Omental fat pad (tissue), 4 donors: ENCODE data around the gene APOC4. TPM values are rescaled to one million over a fixed set of nuclear protein-coding genes. Genes with fewer than 3 reads are reported as not detected.
"Not testable (repeated sequence)": the region's sequence is repeated elsewhere in the genome, so short reads cannot be mapped to it uniquely, and the experiment has no call there.

Source experiments
- ATAC-seq: fragments of 150-250 bp; one replicate; pipeline ENCODE4 v1.9.1; 2016; ENCODE audit warnings: mild to moderate bottlenecking, moderate library complexity; ENCODE audit not compliant: low FRiP score
- DNase-seq: peaks from one replicate; pipeline ENCODE4 v3.0.0-alpha.2; 2019; ENCODE audit warnings: low spot score
- CTCF ChIP-seq, 3 donors: fragments of 450-650 bp; IDR thresholded peaks; one replicate each; pipeline ENCODE4 v1.5.1; 2016 to 2017; ENCODE audit warnings: antibody characterized with exemption in 3 of 3, mild to moderate bottlenecking in 3 of 3, moderate library complexity in 2 of 3
- total RNA-seq, 4 donors: library from RNA; depleted of rRNA; stranded (reverse); fragments of >200 nt; gene quantifications; one replicate each; pipeline ENCODE4 v1.1.0, GENCODE V29; 2016

The APOC4 gene
- total RNA-seq, 4 donors from 2014 or later: not detected

DNA sequence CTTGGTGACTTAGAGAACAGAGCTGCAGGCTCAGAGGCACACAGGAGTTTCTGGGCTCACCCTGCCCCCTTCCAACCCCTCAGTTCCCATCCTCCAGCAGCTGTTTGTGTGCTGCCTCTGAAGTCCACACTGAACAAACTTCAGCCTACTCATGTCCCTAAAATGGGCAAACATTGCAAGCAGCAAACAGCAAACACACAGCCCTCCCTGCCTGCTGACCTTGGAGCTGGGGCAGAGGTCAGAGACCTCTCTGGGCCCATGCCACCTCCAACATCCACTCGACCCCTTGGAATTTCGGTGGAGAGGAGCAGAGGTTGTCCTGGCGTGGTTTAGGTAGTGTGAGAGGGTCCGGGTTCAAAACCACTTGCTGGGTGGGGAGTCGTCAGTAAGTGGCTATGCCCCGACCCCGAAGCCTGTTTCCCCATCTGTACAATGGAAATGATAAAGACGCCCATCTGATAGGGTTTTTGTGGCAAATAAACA, 17.8 kb upstream of the APOC4 start:
- ATAC-seq: no peak
- DNase-seq: no peak
- TF ChIP-seq CTCF (IDR thresholded peaks at IDR 0.05): no peak

DNA sequence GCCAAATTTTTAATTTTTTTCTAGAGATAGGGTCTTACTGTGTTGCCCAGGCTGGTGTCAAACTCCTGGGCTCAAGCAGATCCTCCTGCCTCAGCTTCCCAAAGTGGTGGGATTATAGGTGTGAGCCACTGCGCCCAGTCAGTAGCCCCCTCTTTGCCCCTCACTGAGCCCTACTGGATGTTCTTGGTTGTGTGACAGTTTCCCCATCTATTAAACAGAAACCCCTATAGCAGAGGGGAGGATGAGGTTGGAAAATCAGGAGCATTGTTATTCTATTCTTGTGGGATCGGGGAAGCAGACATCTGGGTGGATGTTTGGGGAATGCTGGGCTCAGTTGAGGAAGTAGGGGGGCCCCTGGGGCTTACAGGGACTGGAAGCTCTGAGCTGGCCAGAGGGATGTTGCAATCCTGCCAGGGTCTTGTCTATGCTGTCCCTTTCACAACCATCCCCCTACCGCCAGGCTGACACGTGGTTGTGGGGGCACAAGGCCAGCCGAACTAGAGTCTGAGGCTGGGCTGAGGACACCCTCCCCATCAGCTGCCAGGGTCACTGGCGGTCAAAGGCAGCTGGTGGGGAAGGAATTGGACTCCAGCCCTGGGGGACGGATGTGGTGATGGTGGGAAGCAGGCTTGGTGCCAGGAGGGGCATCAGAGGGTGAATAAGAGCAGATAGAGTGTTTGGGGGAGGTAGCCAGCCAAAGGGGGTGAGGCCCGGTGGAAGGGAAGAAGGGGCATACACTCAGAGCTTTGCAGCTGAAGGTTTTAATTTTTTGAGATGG, 16.7 kb upstream of the APOC4 start:
- TF ChIP-seq CTCF (IDR thresholded peaks at IDR 0.05): no peak
- ATAC-seq (peak; percentile 61), DNase-seq (peak; percentile 59)

DNA sequence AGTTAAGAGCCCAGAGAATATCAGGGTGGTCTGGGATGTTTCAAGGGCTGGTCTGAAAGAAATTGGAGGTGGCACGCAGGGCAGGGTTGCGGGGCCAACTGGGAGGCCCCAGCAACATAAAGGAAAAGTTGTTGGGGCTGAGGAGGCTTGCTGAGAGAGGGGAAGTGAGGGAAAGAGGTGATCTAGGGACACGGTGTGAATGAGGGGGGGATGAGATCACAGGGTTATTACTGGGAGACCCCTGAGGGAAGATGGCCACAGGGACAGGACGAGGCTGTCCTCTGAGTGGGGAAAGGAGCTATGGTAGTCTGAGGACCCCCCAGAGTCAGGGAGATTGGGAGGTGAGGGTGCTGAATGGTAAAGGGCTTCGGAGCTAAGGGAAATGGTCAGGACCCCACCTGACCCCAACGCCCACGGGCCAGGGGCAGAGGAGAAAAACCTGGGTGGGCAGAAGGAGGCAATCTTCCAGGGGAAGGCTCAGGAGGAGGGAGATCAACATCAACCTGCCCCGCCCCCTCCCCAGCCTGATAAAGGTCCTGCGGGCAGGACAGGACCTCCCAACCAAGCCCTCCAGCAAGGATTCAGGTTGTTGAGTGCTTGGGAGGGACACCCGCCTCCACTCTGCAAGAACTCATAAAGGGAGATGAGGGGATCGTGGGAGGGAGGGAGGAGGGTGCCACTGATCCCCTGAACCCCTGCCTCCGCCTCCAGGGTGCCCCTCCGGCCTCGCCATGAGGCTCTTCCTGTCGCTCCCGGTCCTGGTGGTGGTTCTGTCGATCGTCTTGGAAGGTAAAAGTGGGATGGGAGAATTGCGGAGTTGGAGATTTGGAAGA, 15.6 kb upstream of the APOC4 start:
- DNase-seq, ATAC-seq: not testable (repeated sequence)

GRCh38 chr19:44927746-44928145, 14.3 kb upstream of the APOC4 start:
- TF ChIP-seq CTCF (IDR thresholded peaks at IDR 0.05): no peak
- ATAC-seq (no peak), DNase-seq (no peak)

DNA sequence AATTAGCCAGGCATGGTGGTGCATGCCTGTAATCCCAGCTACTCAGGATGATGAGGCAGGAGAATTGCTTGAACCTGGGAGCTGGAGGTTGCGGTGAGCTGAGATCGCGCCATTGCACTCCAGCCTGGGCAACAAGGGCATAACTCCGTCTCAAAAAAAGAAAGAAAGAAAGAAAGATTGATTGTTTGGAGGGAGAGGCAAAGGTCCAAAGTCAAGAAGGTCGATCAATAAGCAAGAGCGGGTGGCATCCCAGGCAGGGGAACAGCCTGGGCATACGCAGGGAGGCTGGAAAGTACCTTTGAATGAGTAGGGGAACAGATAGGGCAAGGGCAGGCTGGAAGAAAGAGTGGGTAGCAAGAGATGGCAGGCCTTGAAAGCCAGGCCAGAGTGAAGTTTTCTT, 11.9 kb upstream of the APOC4 start:
- no peak for TF ChIP-seq CTCF (IDR thresholded peaks at IDR 0.05)
- ATAC-seq (no peak), DNase-seq (no peak)

GRCh38 chr19:44931541-44931940, 10.5 kb upstream of the APOC4 start:
- DNase-seq (no peak), ATAC-seq (no peak)
- TF ChIP-seq CTCF (IDR thresholded peaks at IDR 0.05): no peak

GRCh38 chr19:44939668-44940067, 2.4 kb upstream of the APOC4 start:
- TF ChIP-seq CTCF (IDR thresholded peaks at IDR 0.05): no peak
- ATAC-seq (no peak), DNase-seq (no peak)
